Stimulated activated CD8-positive, alpha-beta memory T cell treated with anti-CD3 and anti-CD28 coated beads, Interleukin-7, amount 100 ng/mL, for 48 hours (primary cell): ENCODE measurements around the gene ORAI2.
"Not testable (repeated sequence)": the region's sequence is repeated elsewhere in the genome, so short reads cannot be mapped to it uniquely, and the experiment has no call there.

ENCODE experiments used
- DNase-seq, 2 donors: peaks; one replicate each; pipeline ENCODE4 v3.0.0-alpha.2; 2020; ENCODE audit warnings: low read depth in 1 of 2; ENCODE audit errors: extremely low read depth in 1 of 2

Gene ORAI2

DNA sequence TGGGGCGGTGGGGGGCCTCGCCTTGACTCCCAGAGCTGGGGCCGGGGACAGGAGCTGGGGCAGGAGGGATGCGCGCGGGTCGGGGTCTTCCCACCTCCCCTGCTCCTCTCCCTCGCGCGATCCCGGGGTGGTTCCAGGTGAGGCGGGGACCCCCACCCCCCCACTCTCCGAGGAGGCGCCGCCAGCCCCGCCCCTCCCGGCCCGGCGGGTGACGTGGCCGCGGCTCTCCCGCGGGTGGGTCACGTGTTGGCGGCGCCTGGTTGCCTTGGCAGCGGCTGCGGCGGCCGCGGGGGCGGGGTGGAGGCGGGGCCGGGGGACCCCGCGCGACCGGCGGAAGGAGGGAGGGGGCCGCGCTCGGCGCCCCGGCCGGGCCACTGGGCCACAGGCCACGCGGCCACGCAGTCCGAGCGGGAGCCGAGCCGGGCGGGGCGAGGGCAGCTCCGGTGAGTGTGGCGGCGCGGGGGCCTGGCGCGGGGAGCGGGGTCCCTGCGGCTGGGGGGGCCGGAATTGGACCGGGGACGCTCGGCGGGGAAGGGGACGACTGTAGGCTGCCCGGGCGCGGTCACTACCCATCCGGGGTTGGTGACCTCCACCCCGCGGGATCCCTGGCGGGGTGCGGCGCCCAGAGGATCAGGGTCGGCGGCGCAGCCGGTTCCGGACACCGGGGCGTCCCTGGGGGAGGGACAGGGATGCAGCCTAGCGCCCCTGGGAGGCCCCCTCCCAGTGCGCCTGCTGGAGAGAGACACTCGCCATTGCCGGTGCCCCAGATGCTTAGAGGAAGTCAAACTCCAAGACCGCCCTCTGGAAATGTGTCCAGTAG is at the start of gene ORAI2:
TSS of gene ORAI2 (plus strand) at position 357 of the 820 bp plus-strand sequence. CDS start 5,382 bp downstream, outside the sequence.
- peak; percentile 71 to 79 for DNase-seq

DNA sequence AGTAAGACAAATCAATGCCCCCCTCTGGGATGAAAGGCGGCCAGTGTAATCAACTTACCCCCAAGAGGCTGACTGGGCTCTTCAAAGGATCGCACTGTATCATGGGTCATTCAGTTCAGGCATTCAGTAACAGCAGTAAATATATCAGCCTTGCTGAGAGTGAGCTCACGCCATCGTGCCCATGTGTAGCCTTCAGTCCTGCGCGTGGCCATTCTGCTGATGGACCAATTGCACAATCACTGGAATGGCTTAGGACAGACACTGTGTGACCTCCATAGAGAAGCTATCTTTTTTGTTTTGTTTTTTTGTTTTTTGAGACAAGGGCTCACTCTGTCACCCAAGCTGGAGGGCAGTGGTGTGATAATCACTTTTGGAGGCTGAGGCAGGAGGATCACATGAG is 46.3 kb upstream of the ORAI2 start:
- no peak for DNase-seq

DNA sequence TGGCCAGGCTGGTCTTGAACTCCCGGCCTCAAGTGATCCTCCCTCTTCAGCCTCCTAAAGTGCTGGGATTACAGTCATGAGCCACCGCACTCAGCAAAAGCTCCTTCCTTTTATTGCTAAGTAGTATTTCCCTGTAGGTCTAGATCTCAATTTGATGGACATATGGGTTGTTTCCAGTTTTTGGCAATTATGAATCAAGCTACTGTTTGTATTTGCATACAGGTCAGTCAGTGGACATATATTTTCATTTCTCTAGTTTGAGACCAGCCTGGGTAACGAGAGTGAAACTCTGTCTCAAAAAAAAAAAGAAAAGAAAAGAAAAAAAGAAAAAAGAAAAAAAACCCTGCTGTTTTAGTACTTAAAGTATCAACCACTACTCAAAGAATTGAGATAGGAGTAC is 43.6 kb upstream of the ORAI2 start:
- no peak for DNase-seq

DNA sequence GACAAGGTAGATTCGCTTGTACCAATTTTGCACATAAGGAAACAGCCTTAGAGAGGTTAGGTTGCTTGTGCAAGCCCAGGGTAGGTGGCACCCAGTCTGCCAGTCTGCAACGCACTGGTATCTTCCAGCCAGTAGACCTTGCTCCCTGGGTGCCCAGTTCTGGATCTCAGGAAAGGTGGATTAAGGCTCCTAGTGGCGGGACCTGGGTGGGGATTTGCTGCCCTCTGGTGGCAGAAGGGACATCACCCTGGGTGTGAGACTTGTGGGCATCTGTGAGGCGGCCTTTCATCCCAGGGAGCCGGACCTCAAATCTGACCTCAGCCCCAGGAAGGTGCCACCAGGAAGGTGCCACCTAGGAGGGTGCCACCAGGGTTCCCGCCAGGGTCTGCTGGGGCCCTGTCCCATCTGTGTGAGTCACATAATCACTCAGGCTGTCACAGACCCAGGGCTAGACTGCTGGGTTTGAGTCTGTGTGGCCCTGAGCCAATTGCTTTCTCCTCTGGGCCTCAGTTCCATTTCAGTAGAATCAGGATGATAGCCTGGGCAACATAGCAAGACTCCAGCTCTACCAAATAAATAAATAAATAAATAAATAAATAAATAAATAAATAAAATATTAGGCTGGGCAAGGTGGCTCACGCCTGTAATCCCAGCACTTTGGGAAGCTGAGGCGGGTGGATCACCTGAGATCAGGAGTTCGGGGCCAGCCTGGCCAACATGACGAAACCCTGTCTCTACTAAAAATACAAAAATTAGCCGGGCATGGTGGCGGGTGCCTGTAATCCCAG is 42.5 kb upstream of the ORAI2 start:
- DNase-seq: peak; percentile 19 to 36

DNA sequence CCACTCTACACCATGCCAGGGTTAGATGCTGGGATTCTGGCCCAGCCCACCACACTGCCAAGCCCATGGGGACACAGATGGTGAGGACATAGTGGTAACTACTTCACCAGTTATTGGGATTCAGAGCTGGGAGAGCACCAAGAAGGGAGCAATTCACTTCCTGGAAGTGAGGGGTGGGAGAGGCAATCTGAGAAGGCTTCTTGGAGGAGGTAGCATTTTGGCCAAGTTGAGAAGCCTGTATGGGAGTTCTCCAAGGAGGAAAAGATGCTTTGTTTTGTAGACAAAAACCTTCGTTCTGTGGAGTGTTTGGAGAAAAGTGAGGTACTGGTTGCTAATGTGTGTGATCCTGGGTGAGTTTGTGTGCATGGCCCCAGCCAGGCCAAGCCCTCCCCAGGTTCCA is 41.0 kb upstream of the ORAI2 start:
- no peak for DNase-seq

DNA sequence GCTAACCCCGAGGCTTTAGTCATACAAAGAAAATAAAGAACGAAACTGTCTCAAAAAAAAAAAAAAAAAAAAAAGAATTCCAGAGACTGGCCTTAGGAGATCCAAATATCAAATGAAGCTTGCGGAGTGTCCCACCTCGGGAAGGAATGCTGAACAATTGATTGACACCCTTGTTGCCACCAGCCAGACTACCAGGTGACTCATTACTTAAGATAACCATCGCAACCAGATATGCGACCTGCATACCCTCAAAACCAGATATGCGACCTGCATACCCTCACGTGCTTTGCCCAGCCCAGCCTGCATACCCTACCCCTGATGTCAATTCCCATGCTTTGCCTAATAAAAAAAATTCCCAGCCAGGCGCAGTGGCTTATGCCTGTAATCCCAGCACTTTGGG is 39.9 kb upstream of the ORAI2 start:
- no peak for DNase-seq

DNA sequence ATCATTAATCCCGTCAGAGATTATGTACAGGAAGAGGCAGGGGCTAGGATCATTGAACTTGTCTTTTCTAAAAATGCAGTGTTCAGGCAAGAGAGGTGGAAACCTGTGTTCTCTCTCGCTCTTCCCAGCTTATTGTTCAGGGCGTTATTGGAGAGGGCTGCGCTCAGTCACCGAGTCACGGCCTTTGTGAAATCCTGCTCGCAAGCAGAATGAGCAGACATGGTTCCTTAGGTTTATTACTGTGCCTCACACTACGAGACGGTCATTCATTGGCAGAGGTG is 37.8 kb upstream of the ORAI2 start:
- DNase-seq: no peak

DNA sequence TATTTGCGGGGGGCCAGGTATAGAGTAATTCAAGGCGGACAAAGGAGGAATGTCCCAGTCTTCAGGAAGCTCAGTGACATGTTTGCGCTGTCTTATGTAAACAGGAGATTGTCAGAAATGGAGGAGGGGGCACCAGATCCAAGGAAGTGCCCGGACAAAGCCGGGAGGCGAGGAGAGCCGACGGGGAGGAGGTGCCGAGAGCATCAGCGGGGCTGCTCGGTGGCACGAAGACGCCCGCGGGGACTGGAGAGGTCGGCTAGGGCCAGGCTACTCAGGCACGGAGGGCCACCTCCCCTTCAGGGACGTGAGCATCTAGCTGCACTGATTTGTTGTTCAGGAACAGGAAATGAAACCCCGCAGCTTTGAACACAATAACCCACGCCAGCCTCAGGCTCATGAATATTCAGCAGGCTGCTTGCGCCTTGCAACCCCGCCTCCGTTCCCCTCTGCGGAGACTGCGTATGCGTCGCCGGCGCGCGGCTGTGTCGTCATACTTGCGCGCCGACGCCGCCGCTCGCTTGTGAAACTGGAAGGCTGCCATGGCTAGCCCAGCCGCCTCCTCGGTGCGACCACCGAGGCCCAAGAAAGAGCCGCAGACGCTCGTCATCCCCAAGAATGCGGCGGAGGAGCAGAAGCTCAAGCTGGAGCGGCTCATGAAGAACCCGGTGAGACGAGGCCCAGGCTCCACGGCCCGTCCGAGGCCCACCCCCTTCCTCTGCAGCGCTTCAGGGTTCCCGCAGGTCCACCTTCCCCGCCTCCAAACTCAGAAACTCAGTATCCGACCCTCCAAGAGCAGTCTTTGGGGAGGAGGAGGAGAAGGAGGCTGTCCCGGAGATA is 37.3 kb upstream of the ORAI2 start, which contains the start of gene PRKRIP1:
TSS of gene PRKRIP1 (plus strand) at position 491 of the 837 bp plus-strand sequence. CDS start at position 540, 49 bp downstream.
- peak; percentile 62 to 78 for DNase-seq

DNA sequence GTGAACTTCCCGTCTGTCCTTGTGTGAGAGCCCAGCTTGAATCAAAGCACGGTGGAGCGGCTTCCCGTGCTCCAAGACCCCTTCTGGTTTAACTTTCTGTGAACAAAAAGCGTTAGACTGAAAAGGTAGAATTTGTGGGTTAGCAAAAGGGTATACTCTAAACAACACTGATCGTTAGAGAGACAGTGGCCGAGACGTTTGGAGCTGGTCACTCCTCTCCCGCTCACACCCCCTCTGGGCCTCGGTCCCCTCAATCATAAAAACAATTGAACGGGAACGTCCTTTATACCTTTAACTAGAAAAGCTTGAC is 36.7 kb upstream of the ORAI2 start:
- DNase-seq: no peak

DNA sequence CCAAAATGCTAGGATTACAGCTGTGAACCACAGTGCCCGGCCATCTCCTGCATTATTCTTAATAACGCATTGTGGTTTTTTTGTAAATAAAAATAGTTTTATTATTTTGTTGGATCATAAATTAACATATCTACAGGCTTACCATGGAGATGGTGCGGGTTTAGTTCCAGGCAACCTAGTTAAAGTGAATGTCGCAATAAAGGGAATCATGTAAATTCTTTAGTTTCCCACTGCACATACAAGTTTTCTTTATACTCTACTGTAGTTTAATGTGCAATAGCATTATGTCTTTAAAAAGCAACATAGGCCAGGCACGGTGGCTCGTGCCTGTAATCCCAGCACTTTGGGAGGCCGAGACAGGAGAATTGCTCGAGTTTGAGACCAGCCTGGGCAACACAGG is 34.8 kb upstream of the ORAI2 start:
- DNase-seq: no peak

DNA sequence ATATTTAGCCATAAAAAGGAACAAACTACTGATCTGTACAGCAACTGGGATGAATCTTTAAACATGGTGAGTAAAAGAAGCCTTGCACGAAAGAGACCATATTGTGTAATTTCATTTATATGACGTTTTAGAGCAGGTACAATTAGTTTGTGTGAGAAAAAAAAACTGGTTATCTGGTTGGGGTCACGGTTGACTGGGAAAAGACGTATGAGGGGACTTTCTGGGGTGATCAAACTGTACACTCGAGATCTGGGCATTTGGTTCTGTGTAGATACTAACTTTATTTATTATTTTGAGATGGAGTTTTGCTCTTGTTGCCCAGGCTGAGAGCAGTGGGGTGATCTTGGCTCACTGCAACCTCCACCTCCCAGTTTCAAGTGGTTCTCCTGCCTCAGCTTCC is 33.0 kb upstream of the ORAI2 start:
- DNase-seq: no peak

DNA sequence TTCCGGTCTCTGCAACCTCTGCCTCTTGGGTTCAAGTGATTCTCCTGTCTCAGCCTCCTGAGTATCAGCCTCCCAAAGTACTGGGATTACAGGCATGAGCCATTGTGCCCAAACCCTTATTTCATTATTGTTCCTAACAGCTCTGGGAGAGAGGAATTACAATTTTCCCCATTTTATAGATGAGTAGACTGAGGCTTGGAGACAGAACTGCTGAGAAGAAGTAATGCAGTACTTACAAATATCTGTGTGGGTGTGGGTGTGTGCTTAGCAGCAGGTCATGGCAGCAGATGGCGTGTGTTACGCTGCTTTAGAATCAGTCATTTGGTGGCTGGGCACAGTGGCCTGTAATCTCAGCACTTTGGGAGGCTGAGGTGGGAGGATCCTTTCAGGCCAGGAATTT is 29.8 kb upstream of the ORAI2 start:
- DNase-seq: no peak

DNA sequence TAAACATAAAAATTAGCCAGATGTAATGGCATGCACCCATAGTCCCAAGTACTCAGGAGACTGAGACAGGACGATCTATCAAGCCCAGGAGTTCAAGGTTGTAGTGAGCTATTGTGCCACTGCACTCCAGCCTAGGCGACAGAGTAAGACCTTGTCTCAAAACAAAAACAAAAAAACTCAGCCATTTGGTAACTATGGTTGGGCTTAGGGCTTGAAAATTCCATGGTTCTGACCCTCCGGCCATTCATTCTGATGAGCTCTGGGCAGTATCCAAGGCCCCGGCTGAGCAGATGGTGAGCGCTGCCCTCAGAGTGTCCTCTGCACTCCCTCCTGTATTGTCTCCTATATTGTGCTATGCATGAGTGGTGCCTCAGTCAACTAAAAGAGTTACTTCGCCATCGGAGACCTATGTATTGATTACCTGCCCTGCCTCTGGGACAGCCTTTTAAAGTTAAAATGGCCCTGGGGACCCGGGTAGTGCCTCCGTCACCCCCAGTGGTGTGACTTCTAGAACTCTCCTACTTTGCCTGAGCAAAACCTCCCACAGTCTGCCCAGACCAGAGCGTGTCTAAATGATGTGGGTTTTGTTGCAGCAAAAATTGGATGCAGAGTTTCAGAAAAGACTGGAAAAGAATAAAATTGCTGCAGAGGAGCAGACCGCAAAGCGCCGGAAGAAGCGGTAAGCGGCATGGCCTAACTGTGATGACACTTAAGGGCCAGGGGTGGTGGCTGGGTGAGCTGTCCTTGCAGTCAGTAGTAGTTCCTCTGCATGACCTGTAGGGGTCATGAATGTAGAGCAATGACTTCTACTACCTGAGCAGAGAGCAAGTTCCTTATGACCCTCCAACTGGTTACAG is 29.1 kb upstream of the ORAI2 start:
- DNase-seq: no peak

DNA sequence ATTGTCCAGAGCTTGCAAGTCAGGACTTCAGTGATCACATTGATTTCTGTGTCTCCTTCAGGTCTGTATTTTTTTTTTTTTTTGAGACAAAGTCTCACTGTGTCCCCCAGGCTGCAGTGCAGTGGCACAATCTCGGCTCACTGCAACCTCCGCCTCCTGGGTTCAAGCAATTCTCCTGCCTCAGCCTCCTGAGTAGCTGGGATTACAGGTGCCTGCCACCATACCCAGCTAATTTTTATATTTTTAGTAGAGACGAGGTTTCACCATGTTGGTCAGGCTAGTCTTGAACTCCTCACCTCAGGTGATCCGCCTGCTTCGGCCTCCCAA is 28.6 kb upstream of the ORAI2 start:
- not testable (repeated sequence) for DNase-seq

DNA sequence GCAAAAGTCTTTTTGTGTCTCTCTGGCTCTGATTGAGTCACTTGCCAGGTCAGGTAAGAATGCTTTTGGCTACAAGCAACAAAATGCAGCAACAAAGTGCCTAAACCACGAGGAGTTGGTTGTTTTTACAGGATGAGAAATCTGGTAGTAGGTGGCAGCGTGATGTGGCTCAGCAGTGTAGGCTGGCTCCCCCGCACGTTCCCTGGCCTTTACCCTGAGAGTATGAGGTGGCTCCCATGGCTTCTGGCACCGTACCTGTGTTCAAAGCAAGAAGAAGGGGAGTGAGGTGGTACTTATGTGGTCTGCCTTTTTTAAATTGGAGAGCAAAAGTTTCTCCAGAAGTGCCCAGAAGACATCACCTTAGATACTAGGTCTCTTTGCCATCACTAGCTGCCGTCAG is 25.5 kb upstream of the ORAI2 start:
- no peak for DNase-seq

DNA sequence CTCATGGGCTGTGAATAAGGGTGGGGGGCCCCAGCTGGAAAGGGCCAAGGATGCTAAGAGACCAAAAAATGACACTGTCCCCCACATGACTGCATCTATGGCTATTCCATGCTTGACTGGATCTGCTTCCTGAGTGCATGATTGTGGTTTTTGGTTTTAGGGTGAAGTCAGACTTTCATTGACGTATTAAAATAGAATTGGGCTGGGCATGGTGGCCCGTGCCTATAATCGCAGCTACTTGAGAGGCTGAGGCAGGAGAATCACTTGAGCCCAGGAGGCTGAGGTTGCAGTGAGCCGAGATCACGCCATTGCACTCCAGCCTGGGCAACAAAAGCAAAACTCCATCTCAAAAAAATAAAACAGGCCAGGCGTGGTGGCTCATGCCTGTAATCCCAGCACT is 24.8 kb upstream of the ORAI2 start:
- DNase-seq: not testable (repeated sequence)

DNA sequence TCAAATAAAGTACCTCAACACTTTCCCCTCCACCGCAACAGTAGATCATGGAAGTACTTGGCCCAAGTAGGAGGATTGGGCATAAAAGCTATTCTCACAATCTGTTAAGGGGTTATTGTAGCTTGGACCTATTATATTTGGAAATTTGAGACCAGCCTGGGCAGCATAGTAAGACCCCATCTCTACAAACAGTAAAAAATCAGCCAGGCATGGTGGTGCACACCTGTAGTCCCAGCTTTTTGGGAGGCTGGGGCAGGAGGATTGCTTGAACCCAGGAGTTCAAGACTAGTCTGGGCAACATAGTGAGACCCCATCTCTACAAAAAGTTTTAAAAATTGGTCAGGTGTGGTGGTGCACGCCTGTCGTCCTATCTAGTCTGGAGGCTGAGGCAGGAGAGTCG is 24.0 kb upstream of the ORAI2 start:
- DNase-seq: no peak

DNA sequence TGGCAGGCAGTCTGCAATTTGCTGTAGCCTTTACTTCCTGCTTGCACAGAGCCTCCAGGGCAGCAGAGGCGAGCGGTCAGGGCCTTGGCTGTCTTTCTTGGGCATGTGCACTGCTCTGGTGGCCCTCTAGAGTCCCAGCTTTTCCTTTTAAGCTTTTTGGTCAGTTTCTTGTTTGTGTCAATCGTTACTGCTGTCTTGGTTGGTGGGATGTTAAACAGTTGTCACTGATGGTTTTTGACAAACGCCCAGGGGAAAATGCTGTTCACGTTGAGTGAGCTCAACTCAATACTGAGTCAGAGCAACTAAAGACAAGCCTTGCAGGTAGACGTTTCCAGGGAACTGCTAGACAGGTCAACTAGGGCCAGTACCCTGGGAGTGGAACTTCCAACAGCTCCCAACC is 23.3 kb upstream of the ORAI2 start:
- DNase-seq: no peak

DNA sequence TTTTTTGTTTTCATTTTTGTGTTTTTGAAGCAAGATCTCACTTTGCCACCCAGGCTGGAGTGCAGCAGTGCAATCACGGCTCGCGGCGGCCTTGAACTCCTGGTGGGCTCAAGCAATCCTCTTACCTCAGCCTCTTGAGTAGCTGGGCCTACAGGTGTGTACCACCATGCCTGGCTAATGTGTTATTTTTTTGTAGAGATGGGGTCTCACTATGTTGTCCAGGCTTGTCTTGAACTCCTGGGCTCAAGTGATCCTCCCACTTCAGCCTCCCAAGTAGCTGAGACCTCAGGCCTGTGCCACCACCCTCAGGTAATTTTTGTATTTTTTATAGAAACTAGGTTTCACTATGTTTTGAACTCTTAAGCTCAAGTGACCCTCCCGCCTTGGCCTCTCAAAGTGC is 22.5 kb upstream of the ORAI2 start:
- DNase-seq: no peak

DNA sequence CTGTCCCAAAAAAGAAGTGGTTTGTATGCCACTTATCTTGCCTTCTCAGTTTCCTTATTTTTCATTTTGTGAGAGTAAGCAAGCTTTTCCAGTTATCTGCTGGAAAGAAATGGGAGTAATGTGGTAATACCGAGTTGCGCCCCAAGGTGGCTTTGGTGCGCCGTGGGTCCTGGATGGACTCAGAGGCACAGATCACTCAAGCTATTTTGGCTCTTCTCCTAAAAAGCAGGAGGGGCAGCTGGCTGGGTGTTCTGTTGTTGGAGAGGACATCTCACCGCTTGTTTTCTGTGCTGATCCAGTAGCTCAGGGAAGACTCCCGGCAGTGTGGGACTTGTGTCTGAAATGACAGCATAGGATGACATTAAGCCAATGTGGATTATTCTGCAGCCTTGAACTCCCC is 20.8 kb upstream of the ORAI2 start:
- no peak for DNase-seq

DNA sequence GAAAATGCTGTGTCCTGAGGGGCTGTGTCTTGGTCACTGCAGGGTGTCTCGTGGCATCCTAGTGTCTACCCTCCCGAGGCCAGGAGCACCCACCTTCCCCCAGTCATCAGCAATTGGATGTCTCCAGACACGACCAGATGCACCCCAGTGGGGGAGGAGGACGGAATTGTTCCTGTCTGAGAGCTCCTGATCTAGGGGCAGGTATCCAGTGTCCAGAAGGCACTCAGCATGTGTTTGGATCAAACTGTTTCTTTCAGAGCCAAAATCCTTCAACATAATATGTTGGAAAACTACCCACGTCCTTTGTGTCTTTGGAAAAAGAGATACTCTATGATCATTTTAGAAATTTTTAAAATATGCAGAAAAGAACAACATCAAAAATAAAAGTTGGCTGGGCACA is 20.3 kb upstream of the ORAI2 start:
- DNase-seq: no peak
